Activated naive CD8-positive, alpha-beta T cell treated with anti-CD3 and anti-CD28 coated beads, Interleukin-2, amount 50 U/mL, for 24 hours (primary cell): ENCODE measurements around the gene LRCOL1.

Experiments
- ATAC-seq: fragments of 150-1000 bp; cut with Tn5 transposase; one replicate; pipeline ENCODE4 v1.10.0; 2021
- DNase-seq: peaks from one replicate; pipeline ENCODE4 v3.0.0; 2021
- H3K27ac Mint-ChIP-seq: one replicate; pipeline ENCODE4 v1.8.0; 2021; ENCODE audit warnings: mild to moderate bottlenecking, mixed read lengths
- H3K27me3 Mint-ChIP-seq: one replicate; pipeline ENCODE4 v1.8.0; 2021; ENCODE audit warnings: mixed read lengths
- H3K36me3 Mint-ChIP-seq: one replicate; pipeline ENCODE4 v1.8.0; 2021; ENCODE audit warnings: low read depth, mixed read lengths
- H3K4me1 Mint-ChIP-seq: one replicate; pipeline ENCODE4 v1.8.0; 2021; ENCODE audit warnings: mixed read lengths
- H3K4me3 Mint-ChIP-seq: one replicate; pipeline ENCODE4 v1.8.0; 2021; ENCODE audit warnings: mild to moderate bottlenecking, moderate library complexity, mixed read lengths
- H3K9me3 Mint-ChIP-seq: one replicate; pipeline ENCODE4 v1.8.0; 2021; ENCODE audit warnings: mixed read lengths

Gene LRCOL1

DNA sequence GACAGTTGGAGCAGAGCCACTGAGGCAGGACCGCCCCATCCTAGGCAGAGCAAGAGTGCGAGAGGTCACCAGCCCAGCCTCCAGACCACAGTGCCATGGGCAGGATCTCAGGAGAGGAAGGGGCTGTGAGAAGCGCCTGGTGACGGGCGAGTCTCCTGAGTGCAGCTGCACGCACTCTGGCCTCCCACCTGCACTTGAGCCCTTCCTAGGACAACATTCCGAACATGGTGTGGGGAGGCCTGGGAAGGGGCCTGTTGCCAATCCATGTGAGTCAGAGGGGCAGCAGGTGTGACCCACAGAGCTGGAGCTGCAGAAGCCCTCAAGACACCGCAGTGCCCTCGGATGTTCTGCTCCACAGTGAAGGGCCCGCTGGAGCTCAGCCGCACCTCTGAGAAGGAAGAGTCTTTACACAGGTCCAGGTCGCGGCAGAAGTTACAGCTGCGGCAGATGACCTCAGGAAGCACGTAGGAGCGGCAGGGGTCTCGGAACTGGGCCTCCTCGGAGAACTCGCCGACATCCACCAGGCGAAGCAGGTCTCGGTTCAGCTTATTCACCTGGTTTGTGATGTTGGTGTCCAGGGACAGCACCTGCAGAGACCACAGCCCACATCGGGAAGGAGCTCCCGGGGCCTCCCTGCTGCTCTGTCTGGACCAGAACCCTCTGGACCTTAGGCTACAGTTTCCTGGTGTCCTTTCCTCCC, 15.5 kb upstream of the LRCOL1 start:
- H3K4me1 Mint-ChIP-seq, result no peaks in the 10 kb centered on the region
- H3K27ac Mint-ChIP-seq, result no peak overlapping the region
- DNase-seq (no peak), ATAC-seq (no peak)
- H3K36me3 Mint-ChIP-seq, result peaks cover 29% of the 10 kb centered on the region
- peaks cover 2% of the 10 kb centered on the region for H3K27me3 Mint-ChIP-seq
- no peak overlapping the region for H3K4me3 Mint-ChIP-seq
- H3K9me3 Mint-ChIP-seq, result no peaks in the 10 kb centered on the region

DNA sequence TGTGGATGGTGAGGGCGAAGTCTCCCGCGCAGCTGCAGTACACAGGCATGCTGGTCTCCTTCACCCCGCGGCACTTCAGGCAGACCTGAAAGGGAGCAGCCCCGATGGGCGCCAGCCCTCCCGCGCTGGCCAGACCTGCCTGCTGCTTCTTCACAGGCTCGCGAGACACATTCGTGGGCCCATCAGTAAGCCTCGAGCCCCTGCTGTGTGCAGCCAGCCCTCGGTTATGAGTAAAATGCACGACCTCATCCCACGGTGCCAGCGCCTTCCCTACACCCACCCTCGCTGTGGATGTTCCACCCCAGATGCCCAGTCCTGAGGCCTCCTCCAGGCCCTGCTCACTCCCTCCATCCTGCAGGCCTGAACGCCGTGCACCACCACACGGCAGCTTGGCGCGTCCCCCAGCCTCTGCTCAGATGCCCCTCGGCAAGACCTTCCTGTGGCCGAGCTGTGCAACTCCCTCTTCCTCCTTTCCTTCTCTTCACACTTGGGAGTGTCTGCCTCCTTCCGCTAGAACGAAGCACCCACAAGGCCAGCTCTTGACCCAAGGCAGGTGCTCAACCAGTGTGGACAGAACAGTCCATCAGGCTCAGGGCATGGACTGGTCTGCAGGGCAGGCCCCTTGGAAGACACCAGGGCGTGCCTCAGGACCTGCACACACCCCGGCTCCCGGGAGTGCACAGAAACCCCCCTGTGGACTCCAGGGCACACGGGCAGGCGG, 14.7 kb upstream of the LRCOL1 start:
- no peaks in the 10 kb centered on the region for H3K4me1 Mint-ChIP-seq
- no peaks in the 10 kb centered on the region for H3K9me3 Mint-ChIP-seq
- H3K27ac Mint-ChIP-seq, result no peak overlapping the region
- DNase-seq (no peak), ATAC-seq (no peak)
- H3K4me3 Mint-ChIP-seq, result no peak overlapping the region
- peaks cover 22% of the 10 kb centered on the region for H3K36me3 Mint-ChIP-seq
- peaks cover 5% of the 10 kb centered on the region for H3K27me3 Mint-ChIP-seq

DNA sequence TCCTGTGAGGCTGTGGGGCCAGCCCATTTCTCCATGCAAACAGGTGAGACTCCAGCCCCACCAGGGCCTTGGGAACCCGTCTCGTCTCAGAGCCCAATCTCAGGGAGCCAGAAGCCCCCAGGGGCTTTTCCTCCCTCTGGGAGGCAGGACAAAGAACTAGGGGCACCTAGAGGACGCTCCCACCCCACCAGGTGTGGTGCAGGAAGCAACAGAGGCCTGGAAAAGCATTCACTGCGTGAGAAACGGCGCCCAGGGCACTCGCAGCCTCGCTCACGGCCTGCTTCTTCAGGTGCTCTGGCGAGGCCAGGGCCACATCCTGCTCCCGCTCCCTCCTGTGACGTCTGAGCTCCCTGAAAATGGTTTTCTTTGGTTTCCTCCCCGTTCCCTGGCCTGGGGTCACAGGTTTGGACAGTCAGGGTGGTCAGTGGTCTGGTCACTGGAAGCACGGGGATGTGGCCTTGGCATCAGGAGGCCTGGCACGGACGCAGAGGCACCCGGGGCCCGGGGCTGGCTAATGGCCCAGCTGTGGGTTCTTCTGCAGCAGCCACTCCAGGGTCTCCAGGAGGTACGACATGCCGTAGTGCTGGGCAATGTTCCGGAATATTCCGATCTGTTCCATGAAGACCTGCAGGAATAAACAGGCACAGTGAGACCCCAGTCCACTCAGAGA, 13.9 kb upstream of the LRCOL1 start:
- H3K4me1 Mint-ChIP-seq, result no peaks in the 10 kb centered on the region
- no peak overlapping the region for H3K27ac Mint-ChIP-seq
- H3K27me3 Mint-ChIP-seq, result peaks cover 5% of the 10 kb centered on the region
- H3K4me3 Mint-ChIP-seq, result no peak overlapping the region
- peaks cover 14% of the 10 kb centered on the region for H3K36me3 Mint-ChIP-seq
- DNase-seq (no peak), ATAC-seq (no peak)
- no peaks in the 10 kb centered on the region for H3K9me3 Mint-ChIP-seq

DNA sequence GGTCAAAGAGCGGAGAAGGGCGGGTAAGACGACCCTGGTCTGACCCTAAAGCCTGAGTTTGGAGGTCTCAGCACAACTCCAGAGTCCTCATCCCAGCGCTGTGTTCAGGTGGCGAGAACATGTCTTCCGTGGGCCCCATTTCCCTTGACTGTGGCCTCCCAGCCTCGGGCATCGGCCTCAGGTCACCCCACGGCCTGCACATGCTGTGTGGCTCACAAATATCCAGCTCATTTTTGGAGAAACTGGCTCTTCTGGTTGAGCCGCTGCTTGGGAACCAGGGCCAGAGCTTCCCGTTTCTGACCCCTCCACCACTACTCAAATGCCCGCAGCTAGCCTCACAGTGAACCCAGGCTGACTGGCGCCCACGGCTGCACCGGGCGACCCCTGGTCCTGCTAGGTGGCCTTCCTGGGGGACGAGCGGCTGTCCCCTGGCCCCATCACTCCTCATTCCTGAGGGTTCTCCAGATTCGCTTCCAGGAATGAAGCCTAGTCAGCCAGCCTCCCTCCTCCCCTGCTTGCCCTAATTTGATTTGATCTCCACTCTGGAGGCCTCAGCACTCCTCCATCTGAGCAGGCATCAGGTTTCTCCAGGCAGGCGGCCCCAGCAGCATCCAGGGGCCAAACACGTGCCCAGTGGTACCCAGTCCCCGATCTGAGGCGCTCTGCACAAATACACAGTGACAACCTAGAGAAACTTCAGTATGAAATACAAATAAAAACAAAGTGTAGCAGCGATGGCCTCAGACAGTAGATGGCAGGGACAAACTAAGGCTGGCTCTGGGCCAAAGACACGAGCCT, 12.9 kb upstream of the LRCOL1 start:
- Mint-ChIP-seq H3K4me1 (no peaks in the 10 kb centered on the region), H3K9me3 (no peaks in the 10 kb centered on the region), H3K27ac (peak overlapping the region; percentile 57), H3K4me3 (no peak overlapping the region), H3K27me3 (peaks cover 6% of the 10 kb centered on the region), H3K36me3 (peaks cover 9% of the 10 kb centered on the region)
- DNase-seq (no peak), ATAC-seq (no peak)

DNA sequence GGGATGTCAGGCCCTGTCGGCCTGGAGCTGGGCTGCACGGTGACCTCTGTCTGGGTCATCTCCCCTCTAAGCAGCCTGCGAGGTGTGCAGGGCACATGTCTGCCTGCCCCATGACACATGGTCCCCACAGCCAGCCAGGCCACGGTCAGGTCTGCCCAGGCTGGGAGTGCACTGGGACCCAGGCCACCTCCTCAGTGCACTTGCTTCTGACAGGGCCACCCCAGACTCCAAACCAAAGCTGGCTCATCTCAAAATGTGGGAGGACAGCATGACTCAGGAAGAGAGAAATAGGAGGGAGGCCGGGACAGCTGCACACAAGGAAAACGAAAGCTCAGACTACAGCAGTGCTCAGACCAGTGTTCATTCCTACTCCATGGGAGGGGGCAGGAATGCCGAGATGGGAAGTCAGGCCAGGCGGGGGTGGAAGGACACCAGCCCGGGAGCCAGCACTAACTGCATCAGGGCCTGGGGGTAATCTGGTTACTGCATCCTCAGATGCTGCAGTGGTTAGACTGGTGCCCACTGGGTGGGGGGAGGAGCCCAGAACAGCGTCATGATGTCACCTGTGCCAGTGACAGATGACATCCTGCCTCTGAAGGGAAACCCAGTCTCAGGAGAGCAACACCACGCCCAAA, 12.2 kb upstream of the LRCOL1 start:
- Mint-ChIP-seq H3K27ac (peak overlapping the region; percentile 57), H3K4me3 (no peak overlapping the region), H3K4me1 (peaks cover 5% of the 10 kb centered on the region), H3K27me3 (peaks cover 13% of the 10 kb centered on the region), H3K36me3 (peaks cover 8% of the 10 kb centered on the region), H3K9me3 (peaks cover 4% of the 10 kb centered on the region)
- ATAC-seq (peak; percentile 10), DNase-seq (no peak)

DNA sequence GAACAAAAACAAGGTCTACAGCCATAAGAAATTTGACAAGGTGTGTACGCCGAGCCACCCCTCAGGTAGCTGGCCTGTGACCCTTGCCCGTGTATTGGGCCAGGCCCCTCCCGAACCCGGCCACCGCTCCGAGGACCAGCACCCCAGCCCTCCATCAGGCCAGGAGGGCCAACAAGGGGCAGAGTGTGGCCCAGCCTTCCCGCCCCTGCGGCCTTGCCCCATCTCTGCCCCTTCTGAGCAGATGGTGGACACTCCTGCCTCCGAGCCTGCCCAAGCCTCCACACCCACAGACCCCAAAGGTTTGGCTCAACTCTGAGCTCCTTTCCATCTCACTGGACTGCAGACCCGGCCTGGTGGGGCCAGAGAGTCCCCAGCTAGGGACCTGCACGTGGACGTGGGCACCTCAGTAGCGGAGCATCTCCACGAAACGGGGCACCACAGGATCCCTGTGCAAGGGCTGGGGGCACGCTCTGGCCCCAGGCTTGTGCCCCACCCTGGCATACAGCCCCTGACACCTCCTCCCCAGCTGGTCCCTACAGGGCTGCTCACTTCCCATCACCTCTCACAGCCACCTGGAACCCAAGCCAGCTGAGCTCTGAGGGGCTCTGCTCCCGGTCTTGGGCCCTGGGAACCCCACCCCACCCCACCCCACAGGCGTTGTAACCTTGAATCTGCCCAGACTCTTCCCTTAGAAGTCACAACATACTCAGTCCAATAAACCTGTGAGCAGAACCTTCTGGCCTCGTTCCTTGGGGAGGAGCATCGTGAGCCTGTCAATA, 11.5 kb upstream of the LRCOL1 start:
- H3K4me3 Mint-ChIP-seq, result no peak overlapping the region
- peaks cover 20% of the 10 kb centered on the region for H3K27me3 Mint-ChIP-seq
- DNase-seq, result no peak
- peak overlapping the region; percentile 31 for H3K27ac Mint-ChIP-seq
- peaks cover 6% of the 10 kb centered on the region for H3K4me1 Mint-ChIP-seq
- peaks cover 8% of the 10 kb centered on the region for H3K9me3 Mint-ChIP-seq
- peaks cover 8% of the 10 kb centered on the region for H3K36me3 Mint-ChIP-seq
- no peak for ATAC-seq

DNA sequence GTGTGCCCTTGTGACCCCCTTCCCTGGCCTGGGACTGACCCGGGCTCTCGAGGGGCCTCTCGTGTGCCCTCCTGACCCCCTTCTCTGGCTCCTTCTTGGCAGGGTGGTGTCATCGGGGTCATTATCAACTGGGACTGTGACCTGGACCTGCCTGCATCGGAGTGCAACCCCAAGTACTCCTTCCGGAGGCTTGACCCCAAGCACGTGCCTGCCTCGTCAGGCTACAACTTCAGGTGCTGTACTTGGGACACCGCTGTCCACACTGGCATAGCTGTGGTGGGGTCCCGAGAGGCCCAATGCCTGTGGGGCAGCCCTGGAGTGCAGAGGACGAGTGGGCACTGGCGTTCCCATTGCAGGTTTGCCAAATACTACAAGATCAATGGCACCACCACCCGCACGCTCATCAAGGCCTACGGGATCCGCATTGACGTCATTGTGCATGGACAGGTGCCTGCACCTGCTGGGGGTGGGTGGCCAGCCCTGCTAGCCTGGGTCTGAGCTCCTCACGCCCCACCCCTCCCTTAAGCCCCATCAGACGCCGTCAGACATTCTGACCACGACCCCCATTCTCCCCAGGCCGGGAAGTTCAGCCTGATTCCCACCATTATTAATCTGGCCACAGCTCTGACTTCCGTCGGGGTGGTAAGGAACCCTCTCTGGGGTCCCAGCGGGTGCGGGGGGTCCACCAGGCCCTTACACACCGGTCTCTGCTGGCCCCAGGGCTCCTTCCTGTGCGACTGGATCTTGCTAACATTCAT, 10.7 kb upstream of the LRCOL1 start:
- Mint-ChIP-seq H3K9me3 (peaks cover 8% of the 10 kb centered on the region), H3K27ac (peak overlapping the region; percentile 31), H3K36me3 (peaks cover 11% of the 10 kb centered on the region), H3K27me3 (peaks cover 28% of the 10 kb centered on the region), H3K4me3 (no peak overlapping the region), H3K4me1 (peaks cover 6% of the 10 kb centered on the region)
- DNase-seq, result no peak
- no peak for ATAC-seq

DNA sequence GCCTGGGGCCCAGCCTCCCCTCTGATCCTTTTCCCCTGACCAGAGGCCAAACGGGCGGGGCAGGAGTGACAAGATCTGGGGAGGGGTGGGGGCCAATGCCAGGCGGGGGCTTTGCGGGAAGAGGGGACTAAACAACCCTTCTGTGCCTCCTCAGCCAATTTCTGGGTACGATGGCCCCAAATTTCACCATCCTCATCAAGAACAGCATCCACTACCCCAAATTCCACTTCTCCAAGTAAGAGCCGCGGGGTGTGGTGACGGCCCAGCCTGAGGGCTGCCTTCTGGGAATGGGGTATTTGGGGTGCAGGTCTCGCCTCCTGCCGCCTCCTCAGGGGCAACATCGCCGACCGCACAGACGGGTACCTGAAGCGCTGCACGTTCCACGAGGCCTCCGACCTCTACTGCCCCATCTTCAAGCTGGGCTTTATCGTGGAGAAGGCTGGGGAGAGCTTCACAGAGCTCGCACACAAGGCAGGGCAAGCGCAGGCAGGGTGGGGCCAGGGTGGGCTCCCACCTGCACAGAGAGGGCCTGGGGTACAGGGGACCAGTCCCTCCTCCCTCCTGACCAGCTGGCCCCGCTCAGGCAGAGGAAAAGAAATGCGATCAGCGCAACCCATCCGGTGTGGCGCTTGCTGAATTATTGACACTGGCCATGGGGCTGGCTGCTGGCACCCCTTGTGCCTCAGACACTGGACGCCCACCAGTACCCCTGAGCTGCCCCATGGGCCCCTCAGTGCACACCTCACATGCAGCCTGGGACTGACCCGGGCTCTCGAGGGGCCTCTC, 9.9 kb upstream of the LRCOL1 start:
- no peak for DNase-seq
- Mint-ChIP-seq H3K4me3 (no peak overlapping the region), H3K9me3 (peaks cover 8% of the 10 kb centered on the region), H3K27me3 (peaks cover 34% of the 10 kb centered on the region), H3K4me1 (peaks cover 6% of the 10 kb centered on the region), H3K27ac (no peak overlapping the region), H3K36me3 (peaks cover 9% of the 10 kb centered on the region)
- peak; percentile 5 for ATAC-seq

DNA sequence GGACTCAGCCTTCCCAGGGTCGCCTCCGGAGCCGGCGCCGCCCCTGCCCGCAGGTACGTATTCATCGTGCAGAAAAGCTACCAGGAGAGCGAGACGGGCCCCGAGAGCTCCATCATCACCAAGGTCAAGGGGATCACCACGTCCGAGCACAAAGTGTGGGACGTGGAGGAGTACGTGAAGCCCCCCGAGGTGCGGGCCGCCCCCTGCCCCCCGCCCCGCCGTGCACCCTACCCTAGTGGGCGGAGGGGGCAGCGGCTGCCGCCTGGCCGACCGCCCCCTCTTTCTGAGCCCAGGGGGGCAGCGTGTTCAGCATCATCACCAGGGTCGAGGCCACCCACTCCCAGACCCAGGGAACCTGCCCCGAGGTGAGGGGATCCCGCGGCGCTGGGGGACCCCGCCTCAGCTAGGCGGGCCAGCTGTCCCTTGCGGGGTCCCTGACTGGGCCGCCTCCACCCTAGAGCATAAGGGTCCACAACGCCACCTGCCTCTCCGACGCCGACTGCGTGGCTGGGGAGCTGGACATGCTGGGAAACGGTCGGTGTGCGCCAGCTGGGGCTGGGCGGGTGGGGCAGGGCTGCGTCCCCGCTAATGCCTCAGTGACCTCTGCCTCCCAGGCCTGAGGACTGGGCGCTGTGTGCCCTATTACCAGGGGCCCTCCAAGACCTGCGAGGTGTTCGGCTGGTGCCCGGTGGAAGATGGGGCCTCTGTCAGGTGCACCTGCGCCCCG, 9.2 kb upstream of the LRCOL1 start:
- H3K9me3 Mint-ChIP-seq, result peaks cover 8% of the 10 kb centered on the region
- peaks cover 39% of the 10 kb centered on the region for H3K27me3 Mint-ChIP-seq
- ATAC-seq, result no peak

DNA sequence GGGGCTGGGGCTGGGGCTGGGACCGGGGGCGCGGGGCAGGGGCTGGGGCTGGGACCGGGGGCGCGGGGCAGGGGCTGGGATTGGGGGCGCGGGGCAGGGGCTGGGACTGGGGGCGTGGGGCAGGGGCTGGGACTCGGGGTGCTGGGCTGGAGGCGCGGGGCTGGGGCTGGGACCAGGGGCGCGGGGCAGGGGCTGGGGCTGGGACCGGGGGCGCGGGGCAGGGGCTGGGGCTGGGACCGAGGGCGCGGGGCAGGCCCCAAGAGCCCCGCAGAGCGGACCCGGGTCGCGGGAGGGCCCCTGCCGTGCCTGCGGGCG, 8.6 kb upstream of the LRCOL1 start:
- Mint-ChIP-seq H3K9me3 (peaks cover 8% of the 10 kb centered on the region), H3K36me3 (peaks cover 7% of the 10 kb centered on the region), H3K27ac (no peak overlapping the region), H3K4me1 (peaks cover 7% of the 10 kb centered on the region), H3K4me3 (no peak overlapping the region), H3K27me3 (peaks cover 39% of the 10 kb centered on the region)
- DNase-seq, result no peak
- no peak for ATAC-seq

More for the DNA sequence above, 9.2 kb upstream of the LRCOL1 start:
- Mint-ChIP-seq H3K36me3 (peaks cover 7% of the 10 kb centered on the region), H3K4me1 (peaks cover 7% of the 10 kb centered on the region), H3K4me3 (no peak overlapping the region), H3K27ac (no peak overlapping the region)
- DNase-seq, result no peak

DNA sequence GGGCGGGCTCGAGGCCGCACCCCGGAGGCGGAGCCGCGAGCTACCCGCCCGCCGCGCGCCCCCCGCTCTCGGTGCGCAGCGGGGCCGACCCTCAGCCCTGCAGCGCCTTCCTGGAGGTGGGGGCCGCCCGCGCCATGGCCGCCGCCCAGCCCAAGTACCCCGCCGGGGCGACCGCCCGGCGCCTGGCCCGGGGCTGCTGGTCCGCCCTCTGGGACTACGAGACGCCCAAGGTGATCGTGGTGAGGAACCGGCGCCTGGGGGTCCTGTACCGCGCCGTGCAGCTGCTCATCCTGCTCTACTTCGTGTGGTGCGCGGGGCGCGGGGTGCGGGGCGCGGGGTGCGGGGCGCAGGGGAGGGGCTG, 8.3 kb upstream of the LRCOL1 start, which contains the start of gene P2RX2:
TSS of gene P2RX2 (plus strand) at position 94 of the 361 bp plus-strand sequence. CDS start at position 135, 41 bp downstream.
- no peak for DNase-seq
- Mint-ChIP-seq H3K4me3 (no peak within 1 kb of the TSS), H3K27ac (no peak within 1 kb of the TSS), H3K9me3 (peaks cover 8% of the 10 kb centered on the region), H3K4me1 (peaks cover 7% of the 10 kb centered on the region), H3K36me3 (peaks cover 7% of the 10 kb centered on the region), H3K27me3 (peaks cover 39% of the 10 kb centered on the region)
- ATAC-seq, result no peak
